GM23338 (cell line): Measurements from ENCODE around the gene BCL7C. TPM values are rescaled to one million over a fixed set of nuclear protein-coding genes. Genes with fewer than 3 reads are reported as not detected.

Experiments
- ATAC-seq: fragments of 200-7000 bp; cut with Tn5 transposase; 3 replicates; pipeline ENCODE4 v1.9.1; 2020
- DNase-seq: peaks from one replicate; pipeline ENCODE4 v3.0.0-alpha.2; 2015; ENCODE audit warnings: low spot score
- H2AFZ ChIP-seq: fragments of 200-600 bp; sonication (generic); 2 replicates; pipeline ENCODE4 v1.8.0; 2016; ENCODE audit warnings: antibody characterized with exemption, mild to moderate bottlenecking, moderate library complexity
- H3F3A ChIP-seq: fragments of 200-600 bp; sonication (generic); replicated peaks from 2 replicates; pipeline ENCODE4 v1.8.0; 2017; ENCODE audit warnings: antibody characterized with exemption, mixed run types, low read depth
- H3K27ac ChIP-seq: fragments of 200-600 bp; sonication (generic); 2 replicates; pipeline ENCODE4 v1.6.1; 2016; ENCODE audit warnings: low read depth
- H3K27me3 ChIP-seq: fragments of 200-600 bp; sonication (generic); 2 replicates; pipeline ENCODE4 v1.8.0; 2016; ENCODE audit warnings: mild to moderate bottlenecking, mixed run types, moderate library complexity; ENCODE audit not compliant: insufficient read depth
- H3K36me3 ChIP-seq: fragments of 200-600 bp; sonication (generic); 2 replicates; pipeline ENCODE4 v1.8.0; 2016; ENCODE audit warnings: mild to moderate bottlenecking; ENCODE audit not compliant: insufficient read depth
- H3K4me1 ChIP-seq: fragments of 200-600 bp; sonication (generic); 2 replicates; pipeline ENCODE4 v1.8.0; 2016; ENCODE audit warnings: mild to moderate bottlenecking, moderate library complexity; ENCODE audit not compliant: insufficient read depth
- H3K4me2 ChIP-seq: fragments of 200-600 bp; sonication (generic); 2 replicates; pipeline ENCODE4 v1.7.1; 2017; ENCODE audit warnings: mixed run types
- H3K4me3 ChIP-seq: fragments of 200-600 bp; sonication (generic); 2 replicates; pipeline ENCODE4 v1.6.1; 2016; ENCODE audit warnings: mixed run types
- H3K79me2 ChIP-seq: fragments of 200-600 bp; sonication (generic); replicated peaks from 2 replicates; pipeline ENCODE4 v1.8.0; 2017; ENCODE audit warnings: mild to moderate bottlenecking; ENCODE audit not compliant: insufficient read depth
- H3K9me2 ChIP-seq: fragments of 200-600 bp; sonication (generic); 2 replicates; pipeline ENCODE4 v1.8.0; 2017; ENCODE audit not compliant: insufficient read depth
- H4K20me1 ChIP-seq: fragments of 200-600 bp; sonication (generic); replicated peaks from 2 replicates; pipeline ENCODE4 v1.8.0; 2017; ENCODE audit warnings: mild to moderate bottlenecking; ENCODE audit not compliant: insufficient read depth
- H3K27ac Mint-ChIP-seq: 2 replicates; pipeline ENCODE4 v1.8.0; 2020; ENCODE audit warnings: inconsistent platforms, mild to moderate bottlenecking, moderate library complexity, mixed read lengths
- H3K27me3 Mint-ChIP-seq: 3 replicates; pipeline ENCODE4 v1.8.0; 2022; ENCODE audit warnings: low read depth, mild to moderate bottlenecking, moderate library complexity, mixed read lengths, inconsistent platforms; ENCODE audit not compliant: insufficient read depth, poor library complexity
- H3K36me3 Mint-ChIP-seq: 3 replicates; pipeline ENCODE4 v1.8.0; 2021; ENCODE audit warnings: low read depth, mild to moderate bottlenecking, inconsistent platforms, moderate library complexity, mixed read lengths
- H3K4me1 Mint-ChIP-seq: 3 replicates; pipeline ENCODE4 v1.8.0; 2020; ENCODE audit warnings: mild to moderate bottlenecking, inconsistent platforms, mixed read lengths
- H3K4me3 Mint-ChIP-seq: 3 replicates; pipeline ENCODE4 v1.8.0; 2021; ENCODE audit warnings: moderate library complexity, mild to moderate bottlenecking, inconsistent platforms, mixed read lengths
- H3K9me3 Mint-ChIP-seq: 3 replicates; pipeline ENCODE4 v1.8.0; 2020; ENCODE audit warnings: moderate library complexity, mild to moderate bottlenecking, inconsistent platforms, mixed read lengths
- CREB1 ChIP-seq: fragments of 250-450 bp; sonication (Bioruptor Pico); IDR thresholded peaks from 2 replicates; pipeline ENCODE4 v1.5.0; 2020; ENCODE audit warnings: low read depth, mild to moderate bottlenecking, moderate library complexity
- CTCF ChIP-seq, 2 experiments: fragments of 200-600 bp in 1 of 2; sonication (generic) in 1 of 2; conservative IDR thresholded peaks; 2 replicates each; pipeline versions ENCODE4 v1.5.1 to v1.6.1; 2016 to 2017; ENCODE audit warnings: antibody characterized with exemption in 2 of 2, low read depth in 2 of 2, mild to moderate bottlenecking in 2 of 2, moderate library complexity in 1 of 2
- STAT1 ChIP-seq: IDR thresholded peaks from one replicate; pipeline ENCODE4 v1.6.1; 2016; ENCODE audit warnings: antibody characterized with exemption; ENCODE audit not compliant: unreplicated experiment
- polyA plus RNA-seq: library from polyadenylated mRNA; unstranded; fragments of >200 nt; fragmentation: Nextera tagmentation; extraction: Ambion mirVana; gene quantifications from 2 replicates; pipeline ENCODE4 v1.2.1, GENCODE V29; 2016
- total RNA-seq: library from RNA; depleted of rRNA; stranded (reverse); fragments of >200 nt; shearing (Covaris generic); gene quantifications from 2 replicates; pipeline ENCODE4 v1.2.3, GENCODE V29; 2014

BCL7C gene
- total and polyA plus RNA-seq, 2 experiments from 2014 or later: 17.5 to 22.1 TPM

- Histone ChIP-seq H4K20me1 (no peaks in the 10 kb centered on the region), H3F3A (0 out of 2 replicates have a peak, but pooled peaks cover 3% of the 10 kb centered on the region), H3K4me1 (no peaks in the 10 kb centered on the region), H3K36me3 (no peaks in the 10 kb centered on the region), H3K79me2 (no peaks in the 10 kb centered on the region), H3K27ac (no peak overlapping the region), H3K27me3 (no peaks in the 10 kb centered on the region), H2AFZ (no peak overlapping the region), H3K4me2 (no peak overlapping the region), H3K4me3 (no peak overlapping the region), H3K9me2 (no peaks in the 10 kb centered on the region)
- no peak for TF ChIP-seq CREB1 (CRISPR knock-in tag)
- H3K4me3 Mint-ChIP-seq: no peak overlapping the region
- H3K27me3 Mint-ChIP-seq: peaks cover 4% of the 10 kb centered on the region
- peak; percentile 23 for DNase-seq
- H3K9me3 Mint-ChIP-seq: peaks cover 4% of the 10 kb centered on the region
- ATAC-seq: no peak
- H3K4me1 Mint-ChIP-seq: peaks cover 7% of the 10 kb centered on the region; the same call in 2 of the 3 replicates
- H3K27ac Mint-ChIP-seq: no peak overlapping the region
- H3K36me3 Mint-ChIP-seq: peaks cover 2% of the 10 kb centered on the region; the same call in 1 of the 3 replicates
Measured at GRCh38 chr16:30846649-30847402, 47.1 kb downstream of the BCL7C start.

- peaks cover 2% of the 10 kb centered on the region; the same call in 1 of the 3 replicates for H3K36me3 Mint-ChIP-seq
Measured at GRCh38 chr16:30844671-30845449, 49.0 kb downstream of the BCL7C start.

More at GRCh38 chr16:30844671-30845449, 49.0 kb downstream of the BCL7C start:
- no peak overlapping the region for H3K27ac Mint-ChIP-seq
- Histone ChIP-seq H3K36me3 (no peaks in the 10 kb centered on the region), H3K4me2 (no peak overlapping the region), H3K79me2 (no peaks in the 10 kb centered on the region), H3F3A (0 out of 2 replicates have a peak, but pooled peaks cover 3% of the 10 kb centered on the region), H4K20me1 (no peaks in the 10 kb centered on the region), H3K4me3 (no peak overlapping the region), H3K27me3 (no peaks in the 10 kb centered on the region), H3K4me1 (no peaks in the 10 kb centered on the region), H3K27ac (no peak overlapping the region), H2AFZ (peak overlapping the region; percentile 70), H3K9me2 (no peaks in the 10 kb centered on the region)
- no peak overlapping the region; the same call in 2 of the 3 replicates for H3K4me3 Mint-ChIP-seq
- peaks cover 7% of the 10 kb centered on the region for H3K27me3 Mint-ChIP-seq
- TF ChIP-seq CTCF (conservative IDR thresholded peaks at IDR 0.05; ENCODE audit: low read depth in 2 of 2): peak; percentile 95
- no peak for TF ChIP-seq STAT1
- H3K4me1 Mint-ChIP-seq: peaks cover 7% of the 10 kb centered on the region
- peaks cover 13% of the 10 kb centered on the region for H3K9me3 Mint-ChIP-seq
- ATAC-seq (peak; percentile 93), DNase-seq (peak; percentile 95)
